Pancreas (tissue), 10 donors: ENCODE measurements around the gene SAA4. TPM values are rescaled to one million over a fixed set of nuclear protein-coding genes. Genes with fewer than 3 reads are reported as not detected.
"Not testable (repeated sequence)": the region's sequence is repeated elsewhere in the genome, so short reads cannot be mapped to it uniquely, and the experiment has no call there.

ENCODE experiments used
- ATAC-seq, 4 donors: fragments of 200-7000 bp; cut with Tn5 transposase; one replicate each; pipeline versions ENCODE4 v1.8.0 to v1.9.1; 2020; ENCODE audit warnings: mild to moderate bottlenecking in 4 of 4, moderate library complexity in 4 of 4
- DNase-seq, 6 donors: peaks; one replicate each; pipeline ENCODE4 v3.0.0-alpha.2; 2020
- FAIRE-seq: peaks from 2 replicates; lab custom pipeline; 2012; peaks lifted over from hg19 to GRCh38; lab: Jason Lieb, UNC
- H3K27ac ChIP-seq, 4 donors: fragments of 200-600 bp; sonication (generic); 1 replicate in 3 of 4; 2 replicates in 1 of 4; pipeline versions ENCODE4 v1.5.0 to v1.8.0; 2020
- H3K27me3 ChIP-seq, 4 donors: fragments of 200-600 bp; one replicate each; pipeline ENCODE4 v1.8.0; 2021
- H3K36me3 ChIP-seq, 3 donors: fragments of 200-600 bp; sonication (generic) in 1 of 3; one replicate each; pipeline versions ENCODE4 v1.5.0 to v1.8.0; 2020 to 2021
- H3K4me1 ChIP-seq, 3 donors: fragments of 200-600 bp; one replicate each; pipeline ENCODE4 v1.8.0; 2021
- H3K4me3 ChIP-seq, 4 donors: fragments of 200-600 bp; sonication (generic) in 2 of 4; one replicate each; pipeline versions ENCODE4 v1.5.0 to v1.8.0; 2020 to 2021
- H3K9me3 ChIP-seq, 4 donors: fragments of 200-600 bp; one replicate each; pipeline ENCODE4 v1.8.0; 2021
- CTCF ChIP-seq, 4 donors: fragments of 200-600 bp; sonication (generic) in 3 of 4; IDR thresholded peaks; one replicate each; pipeline versions ENCODE4 v1.5.0 to v1.8.0; 2021; ENCODE audit warnings: antibody characterized with exemption in 4 of 4
- WGBS, 2 donors: extraction: QIAGEN DNeasy Blood & Tissue Kit; methylation state at CpG; one replicate each; pipeline ENCODE4 v1.1.7; 2013; 5-methylcytosine and 5-hydroxymethylcytosine counted together
- intact Hi-C, 3 donors: fragments of 100-400 bp; cut with DNase I; formaldehyde crosslinking; loops; one replicate each; pipeline versions ENCODE4 v1.11.1 to v1.14.2; 2022
- polyA plus RNA-seq, 2 donors: library from polyadenylated mRNA; stranded (reverse); fragments of 200-250 nt; gene quantifications; one replicate each; pipeline ENCODE4 v1.2.3, GENCODE V29; 2013
- total RNA-seq, 6 donors: library from RNA; stranded (reverse); fragmentation: NEBNext Ultra II Directional in 4 of 6; extraction: Animal tissue kit (Norgen Biotek cat#: 25700) in 4 of 6; gene quantifications; one replicate each; pipeline versions ENCODE4 v1.2.1 to v1.2.4, GENCODE V29; 2021 to 2023
- donor health status: healthy with polysubstance abuse.
- donor health status: DM: no; HTN: no; CAD: no; lungs with moderate emphysema.
- donor health status: DM: no; HTN: no; CAD: no.
- donor health status: control.
- donor health status: control.
- donor health status: Bipolar disorder and iron deficiency.
- donor health status: DM: yes; HTN: yes; CAD: no.
- donor health status: DM: no; HTN: no; CAD: no.
- donor health status: DM: no; HTN: no; CAD: no.
- donor health status: DM: yes; HTN: yes; CAD: no.

The SAA4 gene
- total and polyA plus RNA-seq, 8 donors, result 0.44 TPM; not detected in 7

- no peak within 1 kb of the TSS for H3K27ac ChIP-seq
- no peak for TF ChIP-seq CTCF (IDR thresholded peaks at IDR 0.05)
- H3K36me3 ChIP-seq, result no peaks in the 10 kb centered on the region
- no peak for DNase-seq
- H3K4me3 ChIP-seq, result no peak within 1 kb of the TSS
- H3K9me3 ChIP-seq, result no peaks in the 10 kb centered on the region
- H3K4me1 ChIP-seq, result no peaks in the 10 kb centered on the region
- no peaks in the 10 kb centered on the region for H3K27me3 ChIP-seq
- no peak for ATAC-seq
- no peak for FAIRE-seq
- WGBS, 2 donors, result 52 to 68% methylated on average over 8 of the region's 8 CpGs
- intact Hi-C loops, result no loop called here
Observed at GRCh38 chr11:18265949-18266348, 29.3 kb upstream of the SAA4 start, which contains the start of gene SAA1. Gene SAA1 (plus strand): TSS chr11:18266264. CDS start chr11:18266888, 624 bp downstream.

DNA sequence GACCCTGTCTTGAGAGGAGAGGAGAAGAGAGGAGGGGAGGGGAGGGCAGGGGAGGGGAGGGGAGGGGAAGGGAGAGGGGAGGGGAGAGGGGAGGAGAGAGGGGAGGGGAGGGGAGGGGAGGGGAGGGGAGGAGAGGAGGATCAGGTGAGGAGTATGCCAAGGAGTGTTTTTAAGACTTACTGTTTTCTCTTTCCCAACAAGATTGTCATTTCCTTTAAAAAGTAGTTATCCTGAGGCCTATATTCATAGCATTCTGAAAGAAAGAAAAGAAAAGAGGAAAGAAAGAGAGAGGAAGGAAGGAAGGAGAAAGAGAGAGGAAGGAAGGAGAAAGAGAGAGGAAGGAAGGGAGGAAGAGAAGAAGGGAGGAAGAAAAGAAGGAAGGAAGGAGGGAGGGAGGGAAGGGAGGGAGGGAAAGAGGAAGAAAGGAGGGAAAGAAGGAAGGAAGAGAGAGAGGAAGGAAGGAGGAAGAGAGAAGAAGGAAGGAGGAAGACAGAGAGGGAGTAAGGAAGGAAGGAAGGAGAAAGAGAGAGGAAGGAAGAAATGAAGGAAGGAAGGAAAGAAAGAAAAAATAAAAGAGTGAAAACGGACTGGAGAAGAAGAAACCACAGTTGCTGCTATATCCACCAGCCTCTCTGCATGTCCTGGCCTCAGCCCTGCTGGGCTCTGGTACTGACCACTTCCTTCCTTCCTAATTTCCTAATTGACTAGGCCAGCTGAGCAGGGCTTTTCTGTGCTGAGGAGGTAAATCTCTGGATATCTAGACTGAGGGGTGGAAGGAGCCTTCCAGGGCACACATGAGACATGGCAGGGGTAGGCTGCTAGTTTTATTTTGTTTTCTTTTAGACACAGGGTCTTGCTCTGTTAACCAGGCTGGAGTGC is 28.3 kb upstream of the SAA4 start:
- no peak for DNase-seq
- no peak for FAIRE-seq
- Histone ChIP-seq H3K4me3 (no peak overlapping the region), H3K36me3 (no peaks in the 10 kb centered on the region), H3K9me3 (no peaks in the 10 kb centered on the region), H3K27me3 (no peaks in the 10 kb centered on the region), H3K27ac (no peak overlapping the region), H3K4me1 (no peaks in the 10 kb centered on the region)
- ATAC-seq, result no peak
- no peak for TF ChIP-seq CTCF (IDR thresholded peaks at IDR 0.05)
- intact Hi-C loops, result no loop called here
- 54 to 72% methylated on average over 1 of the region's 1 CpG for WGBS, 2 donors

- intact Hi-C loops, result no loop called here
- no peaks in the 10 kb centered on the region for H3K36me3 ChIP-seq
- no peaks in the 10 kb centered on the region for H3K9me3 ChIP-seq
- 59 to 63% methylated on average over 4 of the region's 4 CpGs for WGBS, 2 donors
- DNase-seq (no peak), FAIRE-seq (no peak), ATAC-seq (no peak)
- H3K4me1 ChIP-seq, result no peaks in the 10 kb centered on the region
- H3K4me3 ChIP-seq, result no peak overlapping the region
- no peak overlapping the region for H3K27ac ChIP-seq
- no peaks in the 10 kb centered on the region for H3K27me3 ChIP-seq
- no peak for TF ChIP-seq CTCF (IDR thresholded peaks at IDR 0.05)
Observed at GRCh38 chr11:18264035-18264434, 27.4 kb upstream of the SAA4 start.

DNA sequence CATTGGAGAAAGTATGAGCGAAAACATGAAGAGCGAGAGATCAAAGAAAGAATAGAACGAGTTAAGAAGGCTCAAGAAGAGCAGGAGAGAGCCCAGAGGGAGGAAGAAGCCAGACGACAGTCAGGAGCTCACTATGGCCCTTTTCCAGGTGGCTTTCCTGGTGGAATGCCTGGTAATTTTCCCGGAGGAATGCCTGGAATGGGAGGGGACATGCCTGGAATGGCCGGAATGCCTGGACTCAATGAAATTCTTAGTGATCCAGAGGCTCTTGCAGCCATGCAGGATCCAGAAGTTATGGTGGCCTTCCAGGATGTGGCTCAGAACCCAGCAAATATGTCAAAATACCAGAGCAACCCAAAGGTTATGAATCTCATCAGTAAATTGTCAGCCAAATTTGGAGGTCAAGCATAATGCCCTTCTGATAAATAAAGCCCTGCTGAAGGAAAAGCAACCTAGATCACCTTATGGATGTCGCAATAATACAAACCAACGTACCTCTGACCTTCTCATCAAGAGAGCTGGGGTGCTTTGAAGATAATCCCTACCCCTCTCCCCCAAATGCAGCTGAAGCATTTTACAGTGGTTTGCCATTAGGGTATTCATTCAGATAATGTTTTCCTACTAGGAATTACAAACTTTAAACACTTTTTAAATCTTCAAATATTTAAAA is 26.2 kb upstream of the SAA4 start:
- H3K27me3 ChIP-seq, H3K27ac ChIP-seq, FAIRE-seq, intact Hi-C loops, ATAC-seq, H3K4me1 ChIP-seq, H3K9me3 ChIP-seq, DNase-seq, H3K4me3 ChIP-seq, H3K36me3 ChIP-seq: not testable (repeated sequence)
- WGBS, 2 donors, result 58 to 64% methylated on average over 8 of the region's 8 CpGs

DNA sequence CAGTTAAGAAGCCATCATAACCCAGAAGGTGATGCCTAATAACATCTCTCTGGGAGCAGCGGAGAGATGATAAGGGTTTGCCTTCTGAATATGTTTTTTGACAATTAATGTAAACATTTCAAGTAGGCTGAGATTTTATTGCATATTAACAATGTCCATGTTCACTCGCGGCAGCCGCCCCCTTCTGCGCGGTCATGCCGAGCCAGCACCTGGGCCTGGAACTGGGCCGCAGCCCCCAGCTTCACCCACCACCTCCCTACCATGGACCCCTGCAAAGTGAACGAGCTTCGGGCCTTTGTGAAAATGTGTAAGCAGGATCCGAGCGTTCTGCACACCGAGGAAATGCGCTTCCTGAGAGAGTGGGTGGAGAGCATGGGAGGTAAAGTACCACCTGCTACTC is 25.1 kb upstream of the SAA4 start:
- no peak for TF ChIP-seq CTCF (IDR thresholded peaks at IDR 0.05)
- 91 to 96% methylated on average over 14 of the region's 14 CpGs for WGBS, 2 donors
- Histone ChIP-seq H3K4me3 (no peak overlapping the region), H3K9me3 (no peaks in the 10 kb centered on the region), H3K36me3 (no peaks in the 10 kb centered on the region), H3K4me1 (no peaks in the 10 kb centered on the region), H3K27ac (no peak overlapping the region), H3K27me3 (no peaks in the 10 kb centered on the region)
- no peak for ATAC-seq
- no peak for FAIRE-seq
- intact Hi-C loops, result no loop called here
- DNase-seq, result no peak
